Ishikawa (cell line): Measurements from ENCODE around the gene HEATR3.

Experiments used
- EP300 ChIP-seq: IDR thresholded peaks from 2 replicates; pipeline ENCODE4 v1.6.1; 2012; ENCODE audit warnings: borderline replicate concordance
- FOXM1 ChIP-seq: IDR thresholded peaks from 2 replicates; pipeline ENCODE4 v1.6.1; 2012; ENCODE audit warnings: low read depth, borderline replicate concordance
- TAF1 ChIP-seq: IDR thresholded peaks from 2 replicates; pipeline ENCODE4 v1.6.1; 2012; ENCODE audit warnings: low read depth, mild to moderate bottlenecking
- YY1 ChIP-seq: IDR thresholded peaks from 2 replicates; pipeline ENCODE4 v1.6.1; 2012; ENCODE audit warnings: low read depth
- TF ChIP-seq, protein P1 (sequence below): IDR thresholded peaks from 2 replicates; pipeline ENCODE4 v1.6.1; 2012; ENCODE audit warnings: low read depth, mild to moderate bottlenecking
- TF ChIP-seq, protein P2 (sequence below): IDR thresholded peaks from 2 replicates; pipeline ENCODE4 v1.6.1; 2012

DNA sequence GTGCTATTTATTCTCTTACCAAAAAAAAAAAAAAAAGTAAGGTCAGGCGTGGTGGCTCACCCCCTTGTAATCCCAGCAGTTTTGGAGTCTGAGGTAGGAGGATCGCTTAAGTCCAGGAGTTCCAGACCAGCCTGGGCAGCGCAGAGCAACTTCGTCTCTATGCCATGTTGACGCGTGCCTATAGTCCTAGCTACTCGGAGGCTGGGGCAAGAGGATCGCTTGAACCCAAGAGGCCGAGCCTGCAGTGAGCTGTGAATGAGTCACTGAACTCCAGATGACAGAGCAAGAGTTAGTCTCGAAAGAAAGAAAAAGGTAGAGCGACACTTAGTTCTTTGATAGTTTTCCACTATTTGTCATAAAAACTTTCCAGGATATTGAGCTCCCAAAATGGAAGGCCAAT lies 86.0 kb downstream of the HEATR3 start:
- TF ChIP-seq, protein P1, sequence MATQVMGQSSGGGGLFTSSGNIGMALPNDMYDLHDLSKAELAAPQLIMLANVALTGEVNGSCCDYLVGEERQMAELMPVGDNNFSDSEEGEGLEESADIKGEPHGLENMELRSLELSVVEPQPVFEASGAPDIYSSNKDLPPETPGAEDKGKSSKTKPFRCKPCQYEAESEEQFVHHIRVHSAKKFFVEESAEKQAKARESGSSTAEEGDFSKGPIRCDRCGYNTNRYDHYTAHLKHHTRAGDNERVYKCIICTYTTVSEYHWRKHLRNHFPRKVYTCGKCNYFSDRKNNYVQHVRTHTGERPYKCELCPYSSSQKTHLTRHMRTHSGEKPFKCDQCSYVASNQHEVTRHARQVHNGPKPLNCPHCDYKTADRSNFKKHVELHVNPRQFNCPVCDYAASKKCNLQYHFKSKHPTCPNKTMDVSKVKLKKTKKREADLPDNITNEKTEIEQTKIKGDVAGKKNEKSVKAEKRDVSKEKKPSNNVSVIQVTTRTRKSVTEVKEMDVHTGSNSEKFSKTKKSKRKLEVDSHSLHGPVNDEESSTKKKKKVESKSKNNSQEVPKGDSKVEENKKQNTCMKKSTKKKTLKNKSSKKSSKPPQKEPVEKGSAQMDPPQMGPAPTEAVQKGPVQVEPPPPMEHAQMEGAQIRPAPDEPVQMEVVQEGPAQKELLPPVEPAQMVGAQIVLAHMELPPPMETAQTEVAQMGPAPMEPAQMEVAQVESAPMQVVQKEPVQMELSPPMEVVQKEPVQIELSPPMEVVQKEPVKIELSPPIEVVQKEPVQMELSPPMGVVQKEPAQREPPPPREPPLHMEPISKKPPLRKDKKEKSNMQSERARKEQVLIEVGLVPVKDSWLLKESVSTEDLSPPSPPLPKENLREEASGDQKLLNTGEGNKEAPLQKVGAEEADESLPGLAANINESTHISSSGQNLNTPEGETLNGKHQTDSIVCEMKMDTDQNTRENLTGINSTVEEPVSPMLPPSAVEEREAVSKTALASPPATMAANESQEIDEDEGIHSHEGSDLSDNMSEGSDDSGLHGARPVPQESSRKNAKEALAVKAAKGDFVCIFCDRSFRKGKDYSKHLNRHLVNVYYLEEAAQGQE, result no peak
- TF ChIP-seq TAF1 (no peak), FOXM1 (no peak), YY1 (no peak), EP300 (no peak)
- TF ChIP-seq, protein P2, sequence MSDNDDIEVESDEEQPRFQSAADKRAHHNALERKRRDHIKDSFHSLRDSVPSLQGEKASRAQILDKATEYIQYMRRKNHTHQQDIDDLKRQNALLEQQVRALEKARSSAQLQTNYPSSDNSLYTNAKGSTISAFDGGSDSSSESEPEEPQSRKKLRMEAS, result no peak
